HG02759 (cell line): ENCODE data around the gene CLCN7.

Experiments
- ATAC-seq: cut with Tn5 transposase; IDR thresholded peaks from one replicate; pipeline ENCODE4 v1.9.1; 2021; ENCODE audit warnings: mild to moderate bottlenecking, moderate library complexity; ENCODE audit not compliant: unreplicated experiment

CLCN7 gene

GRCh38 chr16:1502092-1503004 lies 27.5 kb upstream of the CLCN7 start:
- ATAC-seq, result no peak

DNA sequence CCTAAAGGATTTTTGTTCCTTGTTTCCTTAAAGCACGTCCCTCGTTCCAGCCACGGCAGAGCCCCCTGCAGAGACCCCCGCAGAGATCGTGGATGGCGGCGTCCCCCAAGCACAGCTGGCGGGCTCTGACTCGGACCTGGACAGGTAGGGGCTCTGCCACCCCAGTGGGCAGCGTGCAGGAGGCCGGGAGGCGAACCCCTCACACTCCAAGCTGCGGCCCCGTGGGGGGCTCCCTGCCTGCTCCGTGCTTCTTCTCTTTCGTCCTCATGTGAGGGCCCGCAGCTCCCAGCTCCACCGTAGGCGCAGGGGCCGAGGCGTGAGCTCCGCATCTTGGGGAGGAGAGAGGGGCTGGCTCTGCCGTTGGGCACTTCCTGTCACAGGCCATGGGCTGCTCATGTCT lies 26.8 kb upstream of the CLCN7 start:
- ATAC-seq, result no peak

GRCh38 chr16:1500465-1501150 lies 25.8 kb upstream of the CLCN7 start:
- ATAC-seq, result no peak

DNA sequence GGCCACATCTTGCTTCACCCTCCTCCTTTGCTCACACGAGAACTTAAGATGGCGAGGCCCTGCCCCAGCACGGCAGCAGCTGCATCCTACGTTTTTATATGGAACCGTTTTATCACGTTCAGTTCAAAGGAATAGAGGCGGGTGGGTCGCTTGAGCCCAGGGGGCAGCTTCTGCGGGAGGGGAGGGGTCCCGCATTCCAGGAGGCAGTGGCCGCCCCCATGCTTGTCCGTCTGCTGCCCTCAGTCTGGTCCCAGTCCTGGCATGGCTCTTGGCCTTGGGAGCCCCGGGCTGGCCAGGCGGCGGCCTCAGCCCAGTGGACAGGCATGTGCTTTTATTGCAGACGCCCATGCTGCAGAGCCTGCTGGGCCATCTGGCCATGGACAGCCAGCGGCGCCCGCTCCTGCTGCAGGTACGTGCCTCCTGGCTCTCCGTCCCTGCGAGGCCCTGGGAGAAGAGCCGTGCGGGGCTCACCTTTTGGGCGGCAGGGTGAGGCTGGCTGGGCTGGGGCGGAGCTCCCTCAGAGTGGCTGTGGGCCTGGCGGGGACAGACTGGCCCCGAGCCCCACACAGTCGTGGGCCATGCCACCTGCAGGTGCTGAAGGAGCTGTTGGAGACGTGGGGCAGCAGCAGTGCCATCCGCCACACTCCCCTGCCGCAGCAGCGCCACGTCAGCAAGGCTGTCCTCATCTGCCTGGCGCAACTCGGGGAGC lies 25.1 kb upstream of the CLCN7 start:
- no peak for ATAC-seq

- no peak for ATAC-seq
These were observed 24.3 kb upstream of the CLCN7 start for GRCh38 chr16:1498899-1499676.

DNA sequence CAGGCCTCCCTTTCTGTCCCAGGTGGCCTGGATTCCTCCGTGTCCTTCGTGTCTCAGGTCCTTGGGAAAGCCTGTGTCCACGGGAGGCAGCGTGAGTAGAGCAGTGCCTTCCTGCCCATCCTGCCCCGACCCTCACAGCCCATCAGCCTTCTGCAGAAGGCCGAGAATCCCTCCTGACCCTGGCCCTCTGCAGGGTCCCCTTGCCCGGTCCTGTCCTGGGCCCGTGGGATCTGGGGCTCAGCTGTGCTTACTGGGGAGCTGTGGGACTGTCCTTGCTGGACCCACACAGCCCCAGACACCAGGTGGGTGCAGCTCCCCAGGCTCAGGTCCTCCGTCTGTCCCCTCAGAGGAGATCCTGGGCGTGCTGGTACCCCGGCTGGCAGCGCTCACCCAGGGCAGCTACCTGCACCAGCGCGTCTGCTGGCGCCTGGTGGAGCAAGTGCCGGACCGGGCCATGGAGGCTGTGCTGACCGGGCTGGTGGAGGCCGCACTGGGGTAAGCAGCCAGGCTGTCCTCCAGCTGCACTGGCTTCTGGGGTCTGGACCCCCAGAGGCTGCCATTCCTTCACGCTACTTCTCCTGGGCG lies 22.3 kb upstream of the CLCN7 start:
- ATAC-seq, result no peak

- no peak for ATAC-seq
These were observed 21.6 kb upstream of the CLCN7 start for GRCh38 chr16:1496464-1496863.

DNA sequence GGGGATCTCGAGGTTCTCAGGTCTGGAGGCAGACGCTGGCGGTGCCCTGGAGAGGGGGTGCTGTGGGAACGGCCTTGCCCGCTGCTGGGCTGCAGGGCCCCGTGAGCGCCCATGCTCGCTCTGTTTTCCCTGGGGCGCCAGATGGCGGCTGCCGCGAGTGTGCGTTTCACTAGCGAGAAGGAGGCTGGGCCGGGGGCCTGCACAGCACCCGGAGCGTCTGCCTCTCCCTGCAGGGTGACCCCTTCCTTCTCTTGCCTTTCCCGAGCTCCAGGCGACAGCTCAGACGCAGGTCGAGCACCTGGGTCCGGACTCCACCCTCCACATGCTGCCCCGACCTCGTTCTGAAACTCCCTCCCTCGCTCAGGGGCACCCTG lies 21.0 kb upstream of the CLCN7 start:
- ATAC-seq, result no peak

GRCh38 chr16:1495211-1495888 lies 20.5 kb upstream of the CLCN7 start:
- ATAC-seq, result no peak

DNA sequence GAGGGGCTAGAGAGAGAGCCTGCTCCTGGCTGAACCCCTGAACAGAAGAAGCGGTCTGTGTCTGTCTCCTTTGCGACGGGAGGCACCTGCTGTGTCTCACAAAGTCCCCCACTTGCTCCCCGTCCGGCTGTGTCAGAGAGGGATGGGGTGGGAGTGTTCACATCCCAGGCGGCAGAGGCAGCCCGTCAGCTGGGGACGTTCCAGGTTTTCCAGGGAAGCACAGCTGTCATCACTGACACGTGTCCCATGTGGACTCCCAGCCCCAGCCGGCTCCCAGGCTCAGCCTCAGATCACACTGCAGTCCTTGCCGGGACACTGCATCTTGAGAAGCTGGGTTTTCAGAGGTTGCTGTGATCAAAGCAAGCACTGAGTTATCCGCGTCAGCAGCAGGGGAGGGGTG lies 19.9 kb upstream of the CLCN7 start:
- no peak for ATAC-seq

DNA sequence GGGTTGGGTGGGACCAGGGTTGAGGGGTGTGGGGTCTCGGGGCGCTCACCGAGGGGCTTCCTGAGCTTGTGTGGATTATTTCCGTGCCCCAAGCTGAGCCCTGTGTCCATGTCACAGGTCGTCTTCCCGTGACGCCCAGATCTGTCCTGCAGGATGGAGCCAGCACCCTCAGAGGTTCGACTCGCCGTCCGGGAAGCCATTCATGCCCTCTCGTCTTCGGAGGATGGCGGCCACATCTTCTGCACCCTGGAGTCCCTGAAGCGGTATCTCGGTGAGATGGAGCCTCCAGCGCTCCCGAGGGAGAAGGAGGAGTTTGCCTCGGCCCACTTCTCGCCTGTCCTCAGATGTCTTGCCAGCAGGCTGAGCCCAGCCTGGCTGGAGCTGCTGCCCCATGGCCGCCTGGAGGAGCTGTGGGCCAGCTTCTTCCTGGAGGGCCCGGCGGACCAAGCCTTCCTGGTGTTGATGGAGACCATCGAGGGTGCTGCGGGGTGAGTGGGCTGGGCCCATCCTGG lies 19.4 kb upstream of the CLCN7 start:
- no peak for ATAC-seq

DNA sequence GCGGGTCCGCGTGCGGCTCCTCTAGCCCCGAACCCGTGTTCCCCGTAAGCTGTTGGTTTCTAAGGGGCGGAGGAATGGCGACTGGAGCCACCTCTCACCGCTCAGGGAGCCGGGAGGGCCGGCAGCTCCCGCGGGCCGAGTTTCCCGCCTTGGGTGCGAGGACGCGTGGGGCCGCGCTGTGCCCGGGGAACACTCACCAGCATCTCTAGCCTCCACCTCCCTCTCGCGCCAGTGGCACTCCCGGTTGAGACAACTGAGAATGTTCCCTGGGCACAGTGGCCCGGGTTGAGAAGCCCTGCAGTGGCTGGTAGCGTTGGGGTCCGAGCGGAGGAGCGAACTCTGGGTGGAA lies 18.9 kb upstream of the CLCN7 start:
- ATAC-seq, result peak; percentile 8

- peak; percentile 73 for ATAC-seq
These were observed 18.3 kb upstream of the CLCN7 start, which contains the start of gene TELO2 for GRCh38 chr16:1492923-1493745. Gene TELO2, plus strand, starts transcription at chr16:1493360. Its CDS starts 922 bp downstream, at chr16:1494282.

GRCh38 chr16:1492082-1492922 lies 17.5 kb upstream of the CLCN7 start:
- ATAC-seq, result no peak

- ATAC-seq, result no peak
These were observed 16.5 kb upstream of the CLCN7 start for GRCh38 chr16:1491327-1491726.

- ATAC-seq, result no peak
These were observed 14.2 kb upstream of the CLCN7 start for GRCh38 chr16:1489077-1489476.

GRCh38 chr16:1488619-1489018 lies 13.8 kb upstream of the CLCN7 start, which contains the start of gene PTX4:
Gene PTX4, minus strand, starts transcription at chr16:1488944. Its CDS starts 35 bp downstream, at chr16:1488909.
- no peak for ATAC-seq

DNA sequence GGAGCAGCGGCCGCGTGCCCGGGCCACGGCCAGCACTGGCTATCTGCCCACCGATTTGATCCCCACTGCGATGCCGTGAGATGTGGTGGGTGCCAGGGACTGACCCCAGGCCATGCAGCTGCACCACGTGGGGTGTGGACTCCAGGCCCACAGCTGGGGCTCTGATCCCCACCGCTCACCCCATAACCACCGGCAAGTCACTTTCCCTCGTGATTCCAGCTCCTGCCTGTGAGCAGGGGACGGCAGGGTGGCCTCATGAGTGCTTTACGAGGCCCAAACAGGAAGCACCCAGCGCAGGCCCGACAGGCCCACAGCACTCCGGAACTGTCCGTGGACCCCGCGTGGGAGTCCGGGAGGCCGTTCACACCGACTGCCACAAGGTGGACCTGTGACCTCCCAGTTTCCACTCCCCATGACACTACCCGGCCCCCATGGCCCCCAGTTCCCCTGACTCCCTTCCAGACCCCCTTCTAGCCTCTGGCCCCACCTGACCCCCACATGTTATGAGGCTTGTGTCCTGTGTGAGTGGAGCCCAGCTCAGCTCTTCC lies 13.3 kb upstream of the CLCN7 start:
- no peak for ATAC-seq
